LHCN-M2 (cell line): Measurements from ENCODE around the gene LMO7. TPM values are rescaled to one million over a fixed set of nuclear protein-coding genes. Genes with fewer than 3 reads are reported as not detected.
A peak's percentile ranks its signal among the peaks of the same experiment; 100 is the strongest.
"Not testable (repeated sequence)": the region's sequence is repeated elsewhere in the genome, so short reads cannot be mapped to it uniquely, and the experiment has no call there.

Experiments used
- DNase-seq: peaks from one replicate; pipeline ENCODE4 v3.0.0-alpha.2; 2012; ENCODE audit warnings: low read depth
- total RNA-seq: library from RNA; depleted of rRNA; stranded (reverse); fragments of >200 nt; gene quantifications from 2 replicates; pipeline ENCODE4 v1.2.3, GENCODE V29; 2014

Gene LMO7
- total RNA-seq, 1 experiment from 2014 or later: 395 TPM

DNA sequence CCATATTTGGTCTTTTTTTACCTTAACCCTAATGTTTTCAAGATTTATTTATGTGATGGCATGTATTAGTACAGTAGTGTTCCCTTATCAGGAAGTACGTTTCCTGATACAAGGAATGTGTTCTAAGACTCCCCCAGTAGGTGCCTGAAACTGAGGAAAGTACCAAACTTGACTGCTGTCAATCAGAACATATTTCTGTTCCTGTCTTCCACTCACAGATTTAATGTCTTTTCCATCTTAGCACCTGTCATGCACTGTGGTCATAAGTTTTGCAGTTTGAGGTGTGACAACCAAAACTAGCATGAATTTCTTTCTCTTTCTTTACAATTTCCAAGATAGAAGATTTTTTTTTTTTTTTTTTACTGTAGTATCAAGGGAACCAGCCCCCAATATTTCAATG lies 62.9 kb downstream of the LMO7 start:
- no peak for DNase-seq

DNA sequence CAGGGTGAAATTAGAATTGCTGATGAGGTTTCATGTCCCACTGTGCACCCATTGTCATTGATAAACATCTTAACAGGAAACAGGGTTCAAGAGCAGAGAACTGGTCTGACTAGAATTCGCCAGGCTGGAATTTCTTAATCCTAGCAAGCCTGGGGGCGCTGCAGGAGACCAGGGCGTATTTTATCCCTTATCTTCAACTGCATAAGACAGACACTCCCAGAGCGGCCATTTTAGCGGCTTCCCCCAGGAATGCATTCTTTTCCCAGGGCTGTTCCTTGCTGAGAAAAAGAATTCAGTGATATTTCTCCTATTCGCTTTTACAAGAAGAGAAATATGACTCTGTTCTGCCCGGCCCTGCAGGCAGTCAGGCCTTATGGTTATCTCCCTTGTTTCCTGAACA lies 63.6 kb downstream of the LMO7 start:
- DNase-seq: not testable (repeated sequence)

DNA sequence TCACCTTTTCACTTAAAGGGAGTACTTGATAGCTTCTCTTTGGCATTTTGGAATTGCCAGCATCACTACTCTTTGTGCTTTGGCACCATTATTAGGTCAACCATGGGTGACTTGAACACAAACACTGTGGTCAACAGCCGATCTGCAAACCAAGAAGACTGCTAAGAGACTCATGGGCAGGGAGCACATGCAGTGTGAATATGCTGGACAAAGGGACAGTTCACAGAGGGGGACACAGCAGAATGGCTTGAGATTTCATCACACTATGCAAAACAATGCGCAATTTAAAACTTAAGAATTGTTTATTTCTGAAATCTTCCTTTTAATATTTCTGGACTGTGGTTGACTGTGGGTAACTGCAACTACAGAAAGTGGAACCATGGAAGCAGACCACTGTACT lies 64.4 kb downstream of the LMO7 start:
- no peak for DNase-seq

DNA sequence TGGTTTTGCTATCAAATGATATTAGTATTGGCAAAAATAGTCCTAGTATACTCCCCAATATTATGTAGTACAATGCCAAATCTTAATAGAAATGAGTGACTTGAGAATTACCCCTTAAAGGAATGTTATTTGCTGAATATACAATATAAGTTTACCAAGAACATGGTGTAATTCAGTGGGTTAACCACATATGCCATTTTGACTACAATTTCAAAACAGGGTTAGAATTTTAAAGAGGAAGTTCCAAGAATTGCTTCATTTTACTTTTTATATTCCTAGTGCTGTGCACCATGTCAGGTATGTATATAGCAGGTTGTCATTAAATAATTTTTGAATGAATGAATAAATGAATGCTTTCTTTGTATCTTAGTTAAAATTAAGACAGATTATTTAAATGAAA lies 66.3 kb downstream of the LMO7 start:
- DNase-seq: no peak

DNA sequence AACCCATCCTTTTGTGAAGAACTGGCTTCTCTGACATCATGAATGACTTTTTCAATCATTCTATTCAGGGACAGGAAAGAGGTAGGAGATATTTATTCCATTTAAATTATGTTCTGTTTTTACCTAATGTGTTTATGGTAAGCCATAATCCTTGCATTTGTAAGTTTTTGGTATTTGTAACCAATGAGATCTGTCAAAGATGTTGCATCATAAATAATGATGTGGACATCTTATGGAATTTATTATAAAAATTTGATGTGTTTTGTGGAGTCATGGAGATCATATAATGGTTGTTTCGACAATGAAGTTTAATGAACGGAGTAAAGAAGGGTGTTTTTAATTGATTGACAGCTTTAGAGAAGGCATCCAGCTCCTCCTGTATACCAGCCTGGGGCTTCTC lies 67.6 kb downstream of the LMO7 start:
- DNase-seq: no peak

DNA sequence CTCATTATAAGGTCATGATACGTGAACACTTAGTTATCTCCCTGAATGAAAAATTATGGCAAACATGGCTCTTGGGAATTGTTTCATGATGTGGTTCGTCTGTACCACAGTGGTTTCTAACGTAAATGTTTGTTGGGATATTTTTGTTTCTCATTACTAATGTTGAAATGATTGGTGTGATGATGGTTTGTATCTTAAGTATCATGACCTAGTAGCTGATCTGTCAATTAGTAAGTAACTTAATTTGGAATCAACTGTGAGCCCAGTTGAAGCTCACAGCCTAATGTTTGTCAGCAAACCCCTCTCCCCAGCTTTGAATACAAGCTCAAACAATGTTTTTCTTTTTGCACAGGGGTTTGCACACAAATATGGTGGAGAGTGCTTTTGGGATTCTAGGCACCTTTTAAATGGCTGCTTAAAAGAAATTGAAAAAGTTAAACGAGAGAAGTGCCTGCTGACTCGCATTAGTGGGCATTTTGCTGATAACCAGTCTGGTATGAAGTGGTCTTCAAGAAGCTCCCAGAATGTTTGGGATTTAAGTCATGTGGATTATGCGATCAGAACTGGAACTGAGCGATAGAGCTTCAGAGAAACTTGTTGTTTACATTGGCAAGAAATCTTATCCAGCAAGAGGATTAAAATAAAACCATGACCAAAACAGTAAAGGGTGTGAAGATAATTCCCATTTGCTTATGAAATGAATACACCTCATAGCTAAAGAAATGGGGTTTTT lies 68.2 kb downstream of the LMO7 start:
- DNase-seq: peak; percentile 47

DNA sequence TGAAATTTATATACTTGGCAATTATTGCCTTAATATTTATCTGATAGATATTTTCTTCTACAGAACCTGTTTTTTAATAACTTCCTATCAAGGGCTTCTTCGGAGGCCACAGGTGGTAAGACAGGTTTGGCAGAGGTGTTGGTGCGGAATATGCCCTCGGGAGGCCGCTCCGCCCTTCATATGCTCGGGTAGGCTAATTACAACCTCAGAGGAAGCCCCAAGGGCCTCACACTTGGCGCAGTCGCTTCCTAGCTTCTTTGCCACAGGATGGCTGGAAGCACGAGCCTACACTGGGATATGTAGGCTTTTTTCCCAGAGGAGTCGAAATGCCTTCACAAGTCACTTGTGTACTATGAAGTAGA lies 68.8 kb downstream of the LMO7 start:
- no peak for DNase-seq

DNA sequence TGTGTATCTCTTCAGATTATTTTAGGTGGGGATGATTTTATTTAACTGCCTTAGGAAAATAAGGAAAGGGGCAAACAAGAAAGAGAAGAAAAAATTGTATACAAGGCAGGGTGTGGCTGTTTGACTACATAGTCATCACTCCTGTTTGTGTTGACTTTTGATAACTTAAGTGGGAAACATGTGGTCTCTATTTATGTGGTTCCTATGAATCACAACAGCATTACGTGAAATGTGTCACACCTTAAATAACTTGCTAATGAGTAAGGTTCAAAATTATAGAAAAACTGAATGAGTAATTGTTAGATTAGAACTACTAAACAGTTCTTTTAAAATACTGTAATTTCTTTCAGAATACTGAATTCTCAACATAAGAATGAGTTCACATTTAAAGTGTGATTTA lies 69.3 kb downstream of the LMO7 start:
- DNase-seq: peak; percentile 85

DNA sequence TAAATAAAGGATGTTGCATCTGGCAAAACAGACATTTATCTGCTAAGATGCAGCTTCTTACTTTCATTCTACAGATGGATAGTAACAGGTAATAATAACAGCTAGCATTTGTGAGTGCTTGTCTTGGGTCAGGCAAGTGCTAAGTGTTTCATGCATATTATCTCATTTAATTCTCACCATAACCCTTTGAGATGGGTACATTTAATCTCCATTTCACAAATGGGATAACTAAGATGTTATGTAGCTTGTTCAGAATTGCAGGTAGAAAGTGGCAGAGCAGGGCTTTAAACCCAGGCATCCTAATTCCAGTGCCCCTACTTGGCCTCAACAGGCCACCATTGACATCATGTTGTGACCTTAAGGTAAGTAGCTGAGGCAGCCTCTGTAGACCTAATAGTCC lies 69.8 kb downstream of the LMO7 start:
- DNase-seq: no peak

DNA sequence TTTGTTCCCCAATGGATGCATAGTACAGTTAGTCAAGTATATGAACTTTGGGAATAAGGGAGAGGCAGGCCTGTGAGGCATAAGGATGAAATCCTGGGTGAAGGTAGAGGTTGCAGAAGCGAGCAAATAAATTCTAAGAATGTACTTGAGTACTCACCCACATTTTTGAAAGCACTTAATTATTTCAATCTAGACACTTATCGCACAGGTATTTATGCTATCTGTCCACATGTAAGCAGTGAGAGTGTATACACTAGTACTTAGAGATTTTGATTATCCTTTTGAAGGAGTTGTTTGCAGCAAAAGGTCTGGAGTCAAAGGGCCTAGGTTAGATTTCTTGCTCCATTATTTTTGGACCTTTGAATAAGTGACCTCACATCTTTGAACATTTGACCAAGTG lies 77.7 kb downstream of the LMO7 start:
- DNase-seq: no peak

DNA sequence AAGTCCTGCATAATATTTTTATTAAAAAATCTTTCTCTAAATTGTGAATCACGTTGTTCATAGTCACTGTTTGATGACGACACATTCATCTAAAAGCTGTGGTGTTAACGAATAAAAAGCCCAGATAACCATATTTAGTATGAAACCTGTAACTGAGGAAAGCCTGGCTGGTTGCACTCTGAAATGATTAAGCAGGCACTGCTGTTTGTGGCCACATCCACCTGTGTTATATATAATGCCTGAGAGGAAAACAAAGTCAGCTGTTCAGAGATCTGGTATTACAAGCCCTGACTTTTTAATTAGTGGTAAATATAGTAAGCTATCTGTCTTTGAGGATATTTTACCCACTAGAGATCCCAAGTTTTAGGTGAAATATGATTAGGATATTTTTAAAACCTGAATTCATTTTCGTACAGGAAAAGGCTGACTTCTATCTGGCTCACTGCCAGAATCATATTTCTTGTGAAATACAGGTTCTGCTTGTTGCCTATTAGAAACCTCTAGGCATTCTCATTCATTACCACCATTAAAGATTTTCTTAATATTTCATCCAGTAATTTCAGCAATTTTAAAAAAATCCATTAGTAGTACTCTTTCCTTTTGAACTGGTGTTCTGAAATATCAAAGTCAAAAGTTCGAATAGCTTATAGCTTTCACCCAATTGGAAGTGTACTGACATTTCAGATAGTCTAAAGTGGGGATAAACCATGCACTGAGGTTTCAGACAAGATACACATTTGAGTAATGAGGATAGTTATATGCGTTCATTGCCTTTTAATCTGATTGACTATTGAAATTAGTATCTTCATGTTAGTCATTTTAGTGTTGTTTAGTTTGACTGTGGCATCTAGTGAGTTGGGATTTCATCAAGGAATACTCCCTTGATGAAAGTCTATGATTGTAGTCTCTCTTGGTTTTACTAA lies 79.7 kb downstream of the LMO7 start:
- DNase-seq: peak; percentile 80

DNA sequence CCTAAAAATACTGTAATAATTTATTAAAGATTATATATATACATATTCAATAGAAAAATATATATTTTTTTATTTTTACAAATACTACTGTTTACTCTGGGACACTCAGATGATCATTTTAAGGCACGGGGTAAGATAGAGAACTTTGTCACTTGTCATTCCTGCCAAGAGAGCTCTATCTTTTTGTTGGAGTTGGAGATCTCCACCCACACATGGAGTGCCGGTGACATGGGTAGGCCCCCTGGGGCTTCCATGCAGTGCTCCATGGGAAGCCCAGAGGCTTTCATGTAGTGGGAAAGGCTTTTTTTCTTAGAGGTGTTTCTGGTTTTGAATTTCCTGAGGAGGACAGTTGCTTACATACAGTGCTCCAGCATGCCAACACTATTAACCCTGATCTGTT lies 81.4 kb downstream of the LMO7 start:
- DNase-seq: no peak

DNA sequence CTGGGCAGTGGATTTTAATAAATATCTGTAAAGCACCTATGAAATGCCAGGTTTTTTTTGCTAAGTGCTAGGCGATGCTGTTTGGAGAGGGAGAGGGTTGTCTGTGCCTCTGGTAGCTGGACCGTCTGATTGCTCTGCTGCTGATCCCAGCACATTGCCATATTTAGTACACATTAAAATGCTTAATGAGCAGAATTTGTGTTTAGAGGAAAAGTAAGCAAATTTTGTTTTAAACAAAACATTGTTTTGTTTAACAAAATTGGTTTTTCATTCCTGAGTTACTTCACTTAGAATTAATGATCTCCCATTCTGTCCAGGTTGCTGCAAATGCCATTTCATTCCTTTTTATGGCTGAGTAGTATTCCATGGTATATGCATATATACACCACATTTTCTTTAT lies 85.2 kb downstream of the LMO7 start:
- DNase-seq: no peak

DNA sequence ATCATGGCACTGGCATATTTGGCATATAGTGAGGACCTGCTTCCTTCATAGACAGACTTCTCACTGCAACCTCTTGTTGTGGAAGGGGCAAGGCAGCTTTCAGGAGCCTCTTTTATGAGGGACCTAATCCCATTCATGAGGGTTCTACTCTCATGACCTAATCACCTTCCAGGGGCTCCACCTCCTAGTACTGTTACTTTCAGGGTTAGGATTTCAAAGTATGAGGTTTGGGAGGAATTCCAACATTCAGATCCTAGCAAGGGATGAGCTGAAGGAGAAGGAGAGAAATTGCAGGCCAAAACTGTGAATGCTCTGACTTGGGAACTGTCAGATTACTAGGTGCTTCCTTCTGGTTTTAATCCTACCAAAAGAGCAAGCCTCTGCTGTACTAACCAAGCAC lies 87.8 kb downstream of the LMO7 start:
- no peak for DNase-seq

DNA sequence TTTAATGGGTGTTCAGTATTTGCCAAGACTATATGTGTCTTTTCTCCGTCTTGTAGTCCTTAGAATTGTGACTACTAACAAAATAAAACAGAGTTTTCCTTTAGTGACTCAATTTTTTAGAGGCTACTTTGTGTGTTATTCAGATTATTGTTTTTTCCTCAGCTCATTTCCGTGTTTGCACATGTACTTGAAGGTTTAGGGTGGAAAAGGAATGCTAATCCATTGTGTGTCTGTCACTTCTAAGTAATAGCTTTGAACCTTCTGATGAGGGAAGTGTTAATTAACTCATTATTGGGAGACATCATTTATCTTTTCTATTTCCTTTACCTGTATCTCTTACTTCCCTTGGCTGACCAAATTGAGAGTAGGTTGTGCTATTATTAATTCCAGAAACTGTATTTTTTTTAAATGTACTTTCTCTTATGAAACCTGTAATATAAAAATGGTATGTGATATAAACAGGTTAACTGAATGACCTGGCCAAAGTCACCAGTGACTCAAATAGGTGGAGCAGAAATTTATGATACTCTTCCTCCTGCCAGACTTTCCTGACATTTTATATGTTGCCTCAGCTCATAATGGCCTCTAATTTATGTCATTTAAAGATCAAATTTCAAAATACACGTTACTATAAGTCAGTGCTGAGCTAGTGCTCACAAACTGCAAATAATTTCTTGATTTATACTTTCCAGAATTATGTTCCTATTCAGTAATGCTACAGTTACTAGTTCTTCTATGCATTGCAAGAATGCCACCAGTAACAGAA lies 88.8 kb downstream of the LMO7 start:
- DNase-seq: no peak

DNA sequence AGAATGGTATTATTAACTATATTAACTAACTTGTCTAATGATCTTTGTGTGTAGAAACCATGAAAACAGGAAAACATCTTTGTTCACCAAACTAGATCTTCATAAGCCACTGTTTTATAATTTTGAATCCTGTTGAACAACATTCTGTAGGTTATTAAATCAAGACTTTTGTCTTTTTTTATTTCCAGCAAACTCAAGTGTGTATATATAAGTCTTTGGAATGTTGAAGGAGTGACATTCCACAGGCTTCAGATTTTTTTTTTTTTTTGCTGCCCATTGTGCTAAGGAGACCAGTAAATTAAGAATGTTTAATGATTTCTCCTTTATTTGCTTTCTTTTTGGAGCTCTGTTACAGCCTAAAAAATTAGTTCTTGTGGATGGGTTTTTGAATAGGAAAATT lies 89.6 kb downstream of the LMO7 start:
- no peak for DNase-seq

DNA sequence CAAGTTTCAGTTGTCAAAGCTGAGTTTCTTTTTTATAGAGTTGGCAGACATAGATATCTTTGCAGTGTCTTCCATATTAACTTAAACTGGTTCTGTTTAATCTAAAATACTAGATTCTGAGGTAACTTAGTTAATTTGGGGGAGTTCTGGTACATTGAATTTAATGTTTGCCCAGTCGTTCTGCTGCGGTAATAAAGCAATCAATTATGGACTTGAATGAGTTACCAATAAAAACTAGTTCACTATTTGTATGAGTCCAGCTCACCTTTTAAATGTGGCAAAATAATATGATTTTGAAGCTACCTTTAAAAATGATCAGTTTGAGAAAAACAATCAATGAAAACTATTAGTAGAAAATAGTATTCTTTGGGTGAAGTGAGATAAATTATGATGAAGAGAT lies 90.2 kb downstream of the LMO7 start:
- no peak for DNase-seq

DNA sequence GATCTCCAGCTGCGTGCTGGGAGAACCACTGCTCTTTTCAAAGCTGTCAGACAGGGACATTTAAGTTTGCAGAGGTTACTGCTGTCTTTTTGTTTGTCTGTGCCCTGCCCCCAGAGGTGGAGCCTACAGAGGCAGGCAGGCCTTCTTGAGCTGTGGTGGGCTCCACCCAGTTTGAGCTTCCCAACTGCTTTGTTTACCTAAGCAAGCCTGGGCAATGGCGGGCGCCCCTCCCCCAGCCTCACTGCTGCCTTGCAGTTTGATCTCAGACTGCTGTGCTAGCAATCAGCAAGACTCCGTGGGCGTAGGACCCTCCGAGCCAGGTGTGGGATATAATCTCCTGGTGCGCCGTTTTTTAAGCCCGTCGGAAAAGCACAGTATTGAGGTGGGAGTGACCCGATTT lies 97.0 kb downstream of the LMO7 start:
- DNase-seq: not testable (repeated sequence)

DNA sequence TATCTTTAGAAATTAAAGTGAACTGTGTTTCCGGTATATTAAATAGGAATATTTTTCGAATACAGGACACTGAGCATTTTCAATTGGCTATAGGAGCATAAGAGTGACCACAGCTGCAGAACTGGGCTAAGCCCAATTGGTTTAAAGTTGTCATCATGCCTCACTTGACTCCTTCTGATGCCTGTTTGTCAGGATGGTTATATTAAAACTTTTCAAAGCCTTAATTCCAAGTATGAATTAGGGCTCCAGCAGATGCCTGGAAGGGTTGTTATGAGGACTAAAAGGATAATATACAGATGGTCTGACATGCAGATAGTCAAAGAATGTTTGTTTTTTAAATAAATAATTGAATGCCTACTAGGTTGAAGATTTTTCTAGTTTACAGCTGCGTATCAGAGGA lies 100.0 kb downstream of the LMO7 start:
- DNase-seq: no peak

DNA sequence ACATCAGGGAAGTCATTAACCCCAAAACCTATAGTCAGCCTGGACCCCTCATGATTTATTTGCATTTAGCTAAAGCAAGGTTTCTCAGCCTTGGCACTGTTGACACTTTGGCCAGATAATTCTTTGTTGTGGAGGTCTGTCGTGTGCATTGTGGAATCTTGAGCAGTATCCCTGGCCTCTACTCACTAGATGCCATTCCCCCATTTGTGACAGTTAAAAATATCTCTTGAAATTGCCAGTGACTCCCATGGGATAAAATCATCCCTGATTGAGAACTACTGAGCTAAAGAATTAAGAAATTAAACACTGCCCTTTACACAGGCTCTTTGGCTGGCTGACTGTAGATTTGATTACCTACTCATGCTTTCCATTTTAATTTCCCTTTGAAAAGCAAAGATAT lies 102.7 kb downstream of the LMO7 start:
- no peak for DNase-seq

DNA sequence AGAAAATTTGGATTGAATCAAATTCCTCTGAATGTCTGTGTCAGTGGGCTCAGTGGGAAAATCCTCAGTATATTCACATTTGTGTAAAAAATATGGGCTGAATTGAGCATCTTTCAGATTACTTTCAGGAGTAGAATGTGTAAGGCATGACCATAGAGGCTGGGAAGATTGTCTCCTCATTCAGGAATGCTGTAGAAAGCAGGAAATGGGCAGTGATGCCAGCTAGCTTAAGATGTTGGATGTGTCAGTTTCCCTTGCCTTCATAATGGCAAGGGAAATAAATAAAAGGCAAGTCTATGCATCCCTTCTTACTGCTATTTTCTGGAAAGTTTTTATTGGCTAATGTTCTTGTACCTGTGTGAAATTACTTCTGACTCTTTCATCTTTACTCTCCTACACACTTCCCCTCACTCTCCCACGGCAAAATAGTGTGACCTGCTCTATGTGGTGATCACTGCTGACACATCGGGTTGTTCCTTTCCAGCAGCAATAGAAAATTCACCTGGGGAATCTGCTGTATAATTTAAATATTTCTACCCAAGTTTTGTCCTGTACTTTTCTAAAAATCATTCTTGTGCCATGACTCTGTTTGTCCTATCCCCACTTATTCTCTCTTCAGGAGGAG lies 103.2 kb downstream of the LMO7 start:
- DNase-seq: no peak

DNA sequence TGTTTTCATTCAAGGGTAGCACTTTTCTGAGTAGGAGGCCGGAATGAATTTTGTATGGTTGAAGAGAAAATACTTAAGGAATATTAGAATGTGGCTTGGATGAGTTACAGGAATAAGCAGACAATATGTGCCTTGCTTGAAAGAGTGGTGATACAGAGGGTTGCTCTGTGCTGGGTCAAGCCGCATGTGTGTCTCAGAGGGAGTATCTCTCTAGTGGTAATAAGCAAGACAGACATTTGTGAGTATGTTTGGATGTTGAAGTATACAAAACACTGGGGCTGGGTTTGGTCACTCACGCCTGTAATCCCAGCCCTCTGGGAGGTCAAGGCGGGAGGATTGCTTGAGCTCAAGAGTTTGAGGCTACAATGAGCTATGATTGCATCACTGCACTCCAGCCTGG lies 103.9 kb downstream of the LMO7 start:
- DNase-seq: no peak
